HepG2 (cell line): ENCODE data around the gene AGAP3. TPM values are rescaled to one million over a fixed set of nuclear protein-coding genes. Genes with fewer than 3 reads are reported as not detected.

Experiments used
- ATAC-seq: fragments of 200-7000 bp; cut with Tn5 transposase; 3 replicates; pipeline ENCODE4 v1.9.1; 2020; ENCODE audit warnings: mild to moderate bottlenecking, moderate library complexity
- BruUV-seq: library from RNA; stranded (reverse); fragments of 400-500 nt; replicated peaks from 2 replicates; lab custom pipeline; 2021; lab: Mats Ljungman, UMichigan
- CTCF ChIA-PET: fragments of 300-600 bp; formaldehyde crosslinking; extraction: SDS; loops from one replicate; lab custom pipeline; 2021; ENCODE audit warnings: low total read pairs, inconsistent platforms, low intra/inter-chr PET ratio; lab: Yijun Ruan, JAX
- POLR2A ChIA-PET: fragments of 350-600 bp; sonication (Branson Sonifier 250); formaldehyde crosslinking; loops from one replicate; lab custom pipeline; 2020; ENCODE audit warnings: antibody characterized with exemption, inconsistent platforms; lab: Yijun Ruan, JAX
- DNase-seq: peaks from one replicate; pipeline ENCODE4 v3.0.0-alpha.2; 2015; ENCODE audit warnings: low spot score
- FAIRE-seq: peaks from 3 replicates; lab custom pipeline; 2011; peaks lifted over from hg19 to GRCh38; lab: Jason Lieb, UNC
- H2AFZ ChIP-seq: one replicate; pipeline ENCODE4 v1.6.1; 2011; ENCODE audit warnings: low read length, inconsistent platforms
- H3K27ac ChIP-seq: fragments of 300-600 bp; 3 replicates; pipeline ENCODE4 v1.8.0; 2011; ENCODE audit warnings: mixed run types, mild to moderate bottlenecking, mixed read lengths, low read length, inconsistent platforms; ENCODE audit not compliant: insufficient read depth; ENCODE audit errors: extremely low read length
- H3K27me3 ChIP-seq, 2 experiments: fragments of 200-600 bp in 1 of 2; 2 replicates in 1 of 2; 3 replicates in 1 of 2; pipeline versions ENCODE4 v1.6.0 to v1.8.0; 2011; ENCODE audit warnings: low read length in 2 of 2, mild to moderate bottlenecking in 2 of 2, moderate library complexity in 2 of 2, inconsistent platforms in 1 of 2; ENCODE audit not compliant: insufficient read depth in 2 of 2, control insufficient read depth in 1 of 2
- H3K36me3 ChIP-seq, 2 experiments: fragments of 200-600 bp in 1 of 2; replicated peaks in 1 of 2; 2 replicates in 1 of 2; 3 replicates in 1 of 2; pipeline versions ENCODE4 v1.5.1 to v1.8.0; 2011; ENCODE audit warnings: low read length in 2 of 2, inconsistent platforms in 1 of 2; ENCODE audit not compliant: insufficient read depth in 2 of 2, control insufficient read depth in 1 of 2
- H3K4me1 ChIP-seq: 2 replicates; pipeline ENCODE4 v1.5.1; 2012; ENCODE audit warnings: low read length, inconsistent platforms; ENCODE audit not compliant: insufficient read depth
- H3K4me2 ChIP-seq: 2 replicates; pipeline ENCODE4 v1.6.0; 2011; ENCODE audit warnings: low read depth, low read length, inconsistent platforms
- H3K4me3 ChIP-seq, 3 experiments: fragments of 200-600 bp in 1 of 3; sonication (generic), shearing (Covaris generic) in 1 of 3; replicated peaks in 1 of 3; 2 replicates each; pipeline ENCODE4 v1.5.1; 2011 to 2016; ENCODE audit warnings: low read length in 3 of 3, inconsistent platforms in 2 of 3, low read depth in 2 of 3, mild to moderate bottlenecking in 2 of 3, control low read depth in 1 of 3, mixed read lengths in 1 of 3; ENCODE audit not compliant: insufficient read depth in 1 of 3
- H3K79me2 ChIP-seq: one replicate; pipeline ENCODE4 v1.6.1; 2011; ENCODE audit warnings: low read length, inconsistent platforms; ENCODE audit not compliant: insufficient read depth
- H3K9ac ChIP-seq: 2 replicates; pipeline ENCODE4 v1.6.0; 2011; ENCODE audit warnings: mild to moderate bottlenecking, low read depth, low read length, inconsistent platforms; ENCODE audit not compliant: insufficient read depth
- H3K9me3 ChIP-seq: 2 replicates; pipeline ENCODE4 v1.5.1; 2012; ENCODE audit warnings: mild to moderate bottlenecking, low read length
- H4K20me1 ChIP-seq: 2 replicates; pipeline ENCODE4 v1.6.0; 2011; ENCODE audit warnings: inconsistent platforms, mild to moderate bottlenecking, low read length, moderate library complexity; ENCODE audit not compliant: insufficient read depth
- ARID5B ChIP-seq: IDR thresholded peaks from 2 replicates; pipeline ENCODE4 v1.4.0; 2020; ENCODE audit warnings: mild to moderate bottlenecking, missing genetic modification reagents
- FOSL1 ChIP-seq: sonication (generic); formaldehyde crosslinking; IDR thresholded peaks from 2 replicates; pipeline ENCODE4 v1.9.0; 2021; ENCODE audit warnings: missing genetic modification reagents, borderline replicate concordance
- GZF1 ChIP-seq: sonication (generic); formaldehyde crosslinking; IDR thresholded peaks from 2 replicates; pipeline ENCODE4 v1.5.1; 2020; ENCODE audit warnings: mild to moderate bottlenecking, missing genetic modification reagents
- KDM5B ChIP-seq: sonication (generic); formaldehyde crosslinking; IDR thresholded peaks from 2 replicates; pipeline ENCODE4 v1.4.0; 2020; ENCODE audit warnings: missing genetic modification reagents, mild to moderate bottlenecking, borderline replicate concordance
- KDM6A ChIP-seq: IDR thresholded peaks from 2 replicates; pipeline ENCODE4 v1.6.1; 2016; ENCODE audit warnings: low read depth
- NBN ChIP-seq: fragments of 450-650 bp; conservative IDR thresholded peaks from 2 replicates; pipeline ENCODE4 v1.6.1; 2017
- NFKB2 ChIP-seq: sonication (generic); formaldehyde crosslinking; IDR thresholded peaks from 2 replicates; pipeline ENCODE4 v1.4.0; 2020; ENCODE audit warnings: missing genetic modification reagents, borderline replicate concordance
- ONECUT2 ChIP-seq: sonication (generic); formaldehyde crosslinking; IDR thresholded peaks from 2 replicates; pipeline ENCODE4 v1.4.0; 2020; ENCODE audit warnings: missing genetic modification reagents
- PATZ1 ChIP-seq: sonication (generic); formaldehyde crosslinking; IDR thresholded peaks from 2 replicates; pipeline ENCODE4 v1.4.0; 2020; ENCODE audit warnings: missing genetic modification reagents
- RNF219 ChIP-seq: sonication (generic); formaldehyde crosslinking; IDR thresholded peaks from 2 replicates; pipeline ENCODE4 v1.5.0; 2020; ENCODE audit warnings: mild to moderate bottlenecking, missing genetic modification reagents
- RXRA ChIP-seq: sonication (generic); formaldehyde crosslinking; IDR thresholded peaks from 2 replicates; pipeline ENCODE4 v1.5.1; 2020; ENCODE audit warnings: missing genetic modification reagents
- ZNF263 ChIP-seq: sonication (generic); formaldehyde crosslinking; IDR thresholded peaks from 2 replicates; pipeline ENCODE4 v1.4.0; 2020; ENCODE audit warnings: missing genetic modification reagents
- ZNF484 ChIP-seq: sonication (generic); formaldehyde crosslinking; IDR thresholded peaks from 2 replicates; pipeline ENCODE4 v1.5.1; 2020; ENCODE audit warnings: mild to moderate bottlenecking, low read depth, missing genetic modification reagents, borderline replicate concordance
- ZNF496 ChIP-seq: sonication (generic); formaldehyde crosslinking; IDR thresholded peaks from 2 replicates; pipeline ENCODE4 v1.8.1; 2023; ENCODE audit warnings: mild to moderate bottlenecking, moderate library complexity, missing genetic modification reagents; ENCODE audit not compliant: insufficient replicate concordance
- ZNF572 ChIP-seq: sonication (generic); formaldehyde crosslinking; IDR thresholded peaks from 2 replicates; pipeline ENCODE4 v1.5.1; 2020; ENCODE audit warnings: mild to moderate bottlenecking, missing genetic modification reagents
- WGBS: methylation state at CpG from one replicate; pipeline ENCODE4 v1.1.6; 2017; ENCODE audit warnings: low lambda C conversion rate; 5-methylcytosine and 5-hydroxymethylcytosine counted together
- in situ Hi-C: cut with HindIII; loops from 2 replicates; pipeline ENCODE4 v1.10.0; 2017; ENCODE audit warnings: low pct_unique_long_range_greater_than_20kb; ENCODE audit not compliant: extremely low pct_ligation_motif_present
- intact Hi-C: fragments of 100-400 bp; cut with micrococcal nuclease; formaldehyde crosslinking; loops from one replicate; pipeline ENCODE4 v1.10.0; 2022; ENCODE audit not compliant: unreplicated experiment
- polyA plus RNA-seq, 8 experiments: library from polyadenylated mRNA; depleted of rRNA in 3 of 8; stranded (reverse) in 7 of 8; unstranded in 1 of 8; fragments of >200 nt; fragmentation: Illumina TruSeq in 4 of 8; extraction: Trizol in 4 of 8; gene quantifications; 2 replicates each; pipeline versions ENCODE4 v1.2.1 to v1.2.3, GENCODE V29; 2011 to 2016; ENCODE audit warnings: low read depth in 4 of 8, missing spikeins in 1 of 8, mixed read lengths in 1 of 8; ENCODE audit not compliant: insufficient read depth in 1 of 8
- total RNA-seq, 5 experiments: library from RNA; depleted of rRNA; stranded (reverse); fragments of >200 nt; fragmentation: Illumina TruSeq; extraction: Trizol; gene quantifications; 2 replicates each; pipeline ENCODE4 v1.2.3, GENCODE V29; 2016; ENCODE audit warnings: low read depth in 1 of 5

The AGAP3 gene
- total and polyA plus RNA-seq, 2 of the 13 experiments (the other 11 are each of a cell fraction or from before 2014, with no cell fraction given): 31.3 to 61.4 TPM

GRCh38 chr7:151060113-151060415 lies 26.2 kb upstream of the AGAP3 start (continued):
- TF ChIP-seq ARID5B (CRISPR knock-in tag) (no peak), FOSL1 (CRISPR knock-in tag) (no peak), ONECUT2 (no peak), ZNF572 (CRISPR knock-in tag) (no peak), NFKB2 (no peak), KDM6A (no peak), ZNF496 (CRISPR knock-in tag) (no peak)

- peaks cover 61% of the 10 kb centered on the region for H3K4me1 ChIP-seq
- H3K9me3 ChIP-seq: no peaks in the 10 kb centered on the region
- no peaks in the 10 kb centered on the region; a peak in 1 of 5 replicates for H3K27me3 ChIP-seq
- H3K4me3 ChIP-seq: peak overlapping the region; percentile 69 to 92 (median 90)
- ATAC-seq: no peak
- WGBS: 1% methylated on average over 7 of the region's 21 CpGs
- H3K4me2 ChIP-seq: peak overlapping the region; percentile 98
- in situ Hi-C loops (no loop called here), intact Hi-C loops (no loop called here)
- no peak overlapping the region for H2AFZ ChIP-seq
- peak overlapping the region; percentile 86 for H3K27ac ChIP-seq
- peak overlapping the region; percentile 71 for H3K9ac ChIP-seq
- ChIA-PET CTCF (interaction anchor here (0.8 kb wide), 1 partner anchor 50 kb away, joined by 3 read pairs; no protein-coding TSS in a partner anchor), POLR2A (interaction anchor here (1.4 to 4.4 kb wide), 4 partner anchors 21 to 33 kb away, joined by 4 to 144 read pairs (median 7); partner anchors contain the start of genes ABCB8, AGAP3, FASTK and TMUB1)
- peaks cover 3 to 14% of the 10 kb centered on the region in 2 experiments; a peak in 4 of 5 replicates for H3K36me3 ChIP-seq
- DNase-seq: peak; percentile 42
- no TSS peak for BruUV-seq
- FAIRE-seq: no peak
- peaks cover 16% of the 10 kb centered on the region for H3K79me2 ChIP-seq
- H4K20me1 ChIP-seq: peaks cover 4% of the 10 kb centered on the region; the same call in 1 of the 2 replicates
- TF ChIP-seq RXRA (peak; percentile 9; the same call in 1 of the 2 replicates), GZF1 (no peak), RNF219 (CRISPR knock-in tag) (no peak), NBN (no peak), ZNF484 (CRISPR knock-in tag) (no peak), PATZ1 (CRISPR knock-in tag) (peak; percentile 47; the same call in 1 of the 2 replicates), ZNF263 (peak; percentile 12; the same call in 1 of the 2 replicates), KDM5B (0 out of 2 replicates have a peak, but pooled peaks have one; percentile 25)
Measured at GRCh38 chr7:151060416-151061212, 25.7 kb upstream of the AGAP3 start.
